HG02763 (cell line): ENCODE data around the gene BNIP3.

Experiments
- ATAC-seq: cut with Tn5 transposase; IDR thresholded peaks from one replicate; pipeline ENCODE4 v1.9.1; 2021; ENCODE audit warnings: mild to moderate bottlenecking, moderate library complexity; ENCODE audit not compliant: unreplicated experiment

Gene BNIP3

DNA sequence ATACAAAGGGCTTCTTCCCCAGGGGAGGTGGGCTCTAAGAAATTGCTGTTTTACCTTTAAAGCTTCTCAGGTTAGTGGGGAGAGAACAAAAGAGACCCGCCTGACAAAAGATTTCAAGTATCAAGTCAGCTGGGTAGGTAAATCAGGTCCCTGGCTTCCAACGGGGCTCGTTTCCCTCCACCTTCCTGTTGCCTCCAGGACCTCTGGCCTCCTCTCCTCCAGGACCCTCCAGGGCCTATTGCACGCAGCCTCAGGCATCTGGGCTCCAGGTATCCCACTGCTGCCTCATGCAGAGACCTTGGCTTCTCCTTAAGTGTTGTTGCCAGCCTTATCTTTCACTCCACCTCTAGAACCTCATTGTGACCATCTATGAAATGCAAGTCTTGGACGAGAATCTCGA, 2.9 kb downstream of the BNIP3 start:
- no peak for ATAC-seq

DNA sequence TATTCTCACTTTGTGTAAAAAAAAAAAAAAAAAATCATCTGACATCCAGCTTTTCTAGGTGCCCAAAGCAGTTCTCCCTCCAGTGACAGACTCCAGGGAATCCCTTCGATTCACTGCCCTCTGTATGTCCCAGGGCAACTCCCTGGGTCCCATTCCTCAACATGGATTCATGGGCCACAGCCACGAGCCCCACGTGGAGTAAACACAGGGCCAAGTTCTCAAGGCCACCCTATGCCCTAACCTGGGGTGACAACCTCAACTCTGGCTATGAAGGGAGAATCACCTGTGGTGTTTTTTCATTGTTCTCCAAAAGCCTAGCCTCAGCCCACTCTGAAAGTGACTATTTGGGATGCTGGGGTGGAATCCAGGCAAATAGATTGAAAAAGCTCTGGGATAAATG, 3.4 kb downstream of the BNIP3 start:
- no peak for ATAC-seq

DNA sequence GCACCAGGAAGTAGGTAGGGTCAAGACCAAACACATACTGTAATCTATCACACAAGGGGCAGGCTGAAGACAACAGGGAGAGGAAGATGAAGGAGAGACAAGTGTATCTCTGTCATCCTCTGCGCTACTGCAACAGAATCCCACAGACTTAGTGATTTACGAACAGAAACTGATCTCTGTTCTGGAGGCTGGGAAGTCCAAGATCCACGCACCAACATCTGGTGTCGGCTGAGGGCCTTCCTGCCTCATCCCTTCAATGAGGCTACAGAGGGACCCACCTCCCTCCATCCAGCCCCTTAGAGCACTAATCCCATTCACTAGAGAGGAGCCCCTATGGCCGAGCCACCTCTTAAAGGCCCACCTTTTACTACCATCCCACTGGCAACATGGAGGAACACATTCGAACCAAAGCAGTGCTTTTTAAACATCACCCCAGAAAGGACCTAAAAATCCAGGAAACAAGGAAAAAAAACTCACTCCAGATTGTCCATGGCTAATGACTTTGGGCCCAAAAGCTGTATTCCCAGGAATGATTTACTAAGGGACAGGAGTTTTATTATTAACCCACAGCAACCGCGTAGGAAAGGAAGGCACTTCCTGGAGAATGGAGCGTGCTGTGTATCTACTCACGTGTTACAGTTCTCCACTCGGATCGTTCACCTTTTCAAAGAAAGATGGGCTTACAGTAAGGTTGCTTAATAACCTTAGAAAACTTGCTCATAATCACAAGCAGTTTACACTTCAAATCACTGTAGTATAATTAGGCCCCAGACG, 4.2 kb downstream of the BNIP3 start:
- ATAC-seq: no peak

DNA sequence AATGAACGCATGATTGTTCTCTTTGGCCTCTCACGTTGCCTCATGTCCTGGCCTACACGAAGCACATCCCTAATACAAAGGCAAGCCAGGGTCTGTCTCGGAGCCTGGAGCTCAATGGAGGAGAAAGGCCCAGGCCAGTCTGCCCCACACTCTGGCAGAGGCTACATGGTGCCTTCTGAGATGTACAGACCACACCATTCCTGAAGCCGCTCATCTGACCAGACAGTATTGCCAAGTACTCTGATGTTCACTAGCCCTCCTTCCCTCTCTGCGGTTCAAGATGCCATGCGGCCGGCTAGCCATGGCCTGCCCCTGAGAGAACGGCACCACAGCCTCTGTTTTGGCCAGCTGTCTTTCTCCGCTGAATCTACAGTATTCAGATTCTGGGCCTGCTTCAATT, 5.9 kb downstream of the BNIP3 start:
- ATAC-seq: no peak

DNA sequence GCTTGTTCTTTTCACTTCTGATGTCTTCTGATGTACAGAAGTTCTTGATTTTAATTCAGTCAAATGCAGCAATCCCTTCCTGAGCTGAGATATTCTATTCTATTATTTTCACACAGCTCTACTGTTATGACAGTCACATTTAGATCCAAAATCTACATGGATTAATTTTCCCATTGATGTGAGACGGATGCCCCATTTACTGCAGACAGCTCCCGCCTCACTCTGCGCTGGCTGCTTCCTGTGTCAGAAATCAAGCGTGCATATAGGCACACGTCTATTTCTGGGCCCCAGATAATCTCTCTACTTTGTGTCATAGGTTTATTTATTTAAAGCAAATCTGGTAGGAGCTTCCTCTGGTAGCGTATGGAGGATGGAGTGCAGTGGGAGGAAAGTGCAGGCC, 6.7 kb downstream of the BNIP3 start:
- no peak for ATAC-seq

DNA sequence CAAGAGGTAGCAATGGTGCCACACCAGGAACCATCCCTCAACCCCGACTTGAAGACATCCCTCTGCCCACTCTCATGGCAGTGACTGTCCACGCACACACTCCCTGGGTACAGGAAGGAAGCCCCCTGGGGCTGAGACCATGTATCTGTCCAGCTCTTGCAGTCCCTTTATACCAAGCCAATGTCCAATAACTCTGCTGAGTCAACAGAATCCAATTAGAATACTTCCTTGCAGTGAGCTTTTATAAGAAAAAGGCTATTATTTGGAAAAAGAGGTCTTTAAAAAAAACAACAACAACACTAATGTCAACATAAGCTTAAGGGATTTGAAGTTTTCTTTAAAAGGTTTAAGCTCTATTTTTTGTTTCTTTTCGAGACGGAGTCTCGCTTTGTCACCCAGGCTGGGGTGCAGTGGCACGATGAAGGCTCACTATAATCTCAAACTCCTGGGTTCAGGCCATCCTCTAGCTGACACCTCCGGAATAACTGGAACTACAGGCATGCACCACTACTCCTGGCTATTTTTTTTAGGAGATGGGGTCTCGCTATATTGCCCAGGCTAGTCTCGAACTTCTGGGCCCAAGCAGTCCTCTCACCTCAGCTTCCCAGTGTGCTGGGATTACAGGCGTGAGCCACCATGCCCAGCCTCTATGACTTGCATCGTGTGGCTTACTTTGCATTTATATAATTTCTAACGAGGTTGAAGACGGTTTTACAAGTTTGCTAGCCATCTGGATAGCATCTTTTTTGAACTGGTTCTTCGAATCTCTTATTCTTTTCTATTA, 7.5 kb downstream of the BNIP3 start:
- no peak for ATAC-seq

DNA sequence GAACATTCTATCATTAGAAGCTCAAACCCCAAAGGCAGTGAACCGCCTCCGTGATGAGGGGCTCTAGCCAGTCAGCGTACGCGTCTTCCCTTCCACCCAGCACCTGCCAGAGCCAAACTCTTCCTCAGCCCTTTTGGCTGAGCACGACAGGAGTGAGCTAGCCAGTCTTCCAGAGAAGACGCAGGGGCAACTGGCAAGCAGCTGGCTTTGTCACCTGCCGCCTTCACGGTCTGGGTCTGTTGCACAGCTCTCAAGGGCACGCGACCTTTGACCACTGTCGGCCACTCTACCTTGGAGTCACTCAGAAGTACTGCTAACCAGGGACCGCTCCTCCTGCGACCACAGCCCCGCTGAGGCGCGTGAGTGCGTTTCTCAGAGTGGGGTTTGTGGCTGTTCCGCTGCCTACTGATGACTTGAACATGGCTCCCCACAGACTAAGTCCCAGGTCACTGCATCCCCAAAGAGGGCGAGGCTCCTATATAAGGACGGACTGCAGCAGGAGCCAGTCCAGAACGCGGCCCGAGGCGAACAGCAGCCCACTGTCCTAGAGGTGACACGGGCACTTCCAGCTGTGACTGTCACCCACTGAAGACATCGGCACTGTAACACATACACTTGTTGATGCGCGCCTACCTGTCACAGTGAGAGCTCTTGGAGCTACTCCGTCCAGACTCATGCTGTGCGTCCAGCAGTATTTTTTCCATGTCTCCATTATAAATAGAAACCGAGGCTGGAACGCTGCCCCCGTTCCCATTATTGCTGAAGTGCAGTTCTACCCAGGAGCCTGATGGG, 8.4 kb downstream of the BNIP3 start:
- no peak for ATAC-seq

DNA sequence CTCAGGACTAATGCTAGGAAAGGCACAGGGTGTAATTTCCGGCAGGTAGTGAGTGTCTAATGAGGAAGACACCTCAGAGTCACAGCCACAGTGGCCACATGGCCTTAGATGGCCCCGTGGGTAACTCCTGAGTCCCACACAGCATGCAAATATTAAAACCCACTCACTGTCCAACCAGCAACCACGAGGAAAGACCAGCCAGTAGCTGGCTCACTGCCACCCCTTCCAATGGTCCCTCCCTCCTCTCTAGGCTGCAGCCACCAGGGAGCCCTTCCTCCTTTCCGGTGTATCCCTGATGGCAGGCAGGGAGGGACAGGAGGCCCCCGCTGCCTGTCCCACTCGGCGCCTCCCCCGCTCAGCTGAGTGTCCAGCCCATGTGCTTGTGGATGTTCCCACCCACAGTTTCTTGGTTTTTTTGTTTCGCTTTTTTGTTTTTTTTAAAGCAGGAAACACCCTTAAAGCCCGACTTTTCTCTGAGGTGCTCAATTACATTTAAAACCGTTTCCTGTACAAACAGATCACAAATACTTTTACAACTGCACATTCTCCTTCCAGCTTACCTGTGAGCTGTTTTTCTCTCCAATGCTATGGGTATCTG, 9.2 kb downstream of the BNIP3 start:
- no peak for ATAC-seq

DNA sequence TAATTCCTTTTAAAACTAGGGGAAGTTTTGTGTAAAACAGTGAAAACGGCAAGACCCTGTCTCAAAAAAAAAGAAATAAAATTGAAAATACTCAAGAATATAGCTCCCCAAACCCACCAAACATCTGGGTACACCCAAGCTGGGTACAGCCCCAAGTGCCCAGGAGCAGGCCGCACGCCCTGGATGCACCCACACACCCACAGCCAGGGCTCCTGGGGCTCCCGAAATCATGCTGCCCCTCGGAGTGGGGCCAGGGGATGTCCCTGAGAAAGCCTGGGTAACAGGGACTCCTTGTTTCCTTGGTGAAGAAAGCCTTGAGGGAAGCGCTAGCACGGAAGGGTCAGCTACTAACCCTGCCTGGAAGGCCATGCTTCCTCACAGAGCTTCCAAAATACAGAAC, 10.1 kb downstream of the BNIP3 start:
- no peak for ATAC-seq

DNA sequence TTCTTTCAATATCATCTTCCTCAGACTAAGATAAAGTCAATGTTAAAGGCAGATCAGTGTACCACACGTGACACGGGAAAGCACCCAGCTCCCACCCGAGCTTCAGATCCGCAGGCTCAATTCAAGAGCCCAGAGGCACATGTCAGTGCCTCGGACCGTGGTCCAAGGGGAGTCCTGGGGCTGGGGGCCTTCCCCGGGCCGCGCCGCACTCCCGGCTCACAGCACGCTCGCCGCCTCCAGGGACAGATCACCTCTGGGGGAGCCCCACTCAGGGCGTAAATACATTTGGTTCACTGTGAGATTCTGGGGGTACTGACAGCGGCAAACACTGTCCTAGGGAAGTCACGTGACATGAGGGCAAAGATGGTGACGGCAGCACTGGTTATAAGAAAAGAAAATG, 10.8 kb downstream of the BNIP3 start:
- no peak for ATAC-seq

DNA sequence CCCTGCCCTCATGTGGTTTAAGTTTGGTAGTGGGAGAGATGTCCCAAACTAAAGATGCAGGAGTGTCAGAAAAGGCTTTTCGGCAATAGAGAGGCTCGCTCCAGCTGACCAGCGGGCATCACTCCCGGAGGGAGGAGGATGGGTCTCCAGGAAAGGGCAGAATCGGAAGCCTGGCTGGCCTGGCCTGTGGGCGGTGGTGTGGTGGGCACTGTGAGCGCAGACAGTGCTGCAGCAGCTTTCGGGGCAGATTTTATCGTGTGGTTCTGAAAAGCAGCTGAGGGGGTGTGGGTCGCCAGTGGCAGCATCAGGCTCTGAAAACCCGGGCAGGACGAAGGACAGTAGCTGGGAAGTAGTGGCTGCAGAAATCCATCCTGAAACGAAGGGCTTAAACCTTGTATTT, 12.8 kb downstream of the BNIP3 start:
- no peak for ATAC-seq

DNA sequence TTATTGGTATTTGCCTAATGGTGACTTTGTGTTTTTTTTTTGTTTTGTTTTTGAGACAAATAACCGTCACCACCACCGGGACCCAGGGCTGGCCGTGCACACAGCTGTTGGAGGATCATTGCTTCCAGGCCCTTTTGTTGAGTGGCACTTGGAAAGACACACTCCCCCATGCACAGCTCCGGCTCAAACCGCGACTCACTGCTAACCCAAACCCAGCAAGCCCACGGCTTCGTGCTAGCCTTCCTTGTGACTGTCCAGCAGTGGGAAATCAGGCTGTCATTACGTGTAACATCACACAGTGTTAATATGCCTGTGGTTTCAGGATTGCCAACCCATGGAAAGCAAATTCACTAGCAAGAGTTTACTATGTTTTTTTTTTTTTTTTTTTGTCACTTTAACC, 17.4 kb downstream of the BNIP3 start:
- ATAC-seq: no peak

DNA sequence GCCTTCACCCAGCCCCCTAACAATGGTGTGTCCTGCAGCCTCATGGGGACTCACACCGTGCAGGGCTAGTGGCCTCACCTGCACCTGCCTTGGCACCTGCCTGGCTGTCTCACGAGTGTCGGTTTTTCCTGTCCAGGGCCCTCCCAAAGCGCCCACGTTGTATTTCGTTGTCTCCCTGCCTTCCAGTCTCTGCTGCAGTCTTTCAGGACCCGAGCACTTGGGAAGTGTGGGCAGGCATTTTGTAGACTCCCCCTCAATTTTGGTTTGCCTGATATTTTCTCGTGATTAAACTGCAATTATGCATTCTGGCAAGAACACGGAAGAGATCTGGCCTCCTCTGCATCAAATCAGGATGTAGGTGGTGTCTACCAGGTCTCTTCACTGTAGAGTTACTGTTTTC, 17.9 kb downstream of the BNIP3 start:
- no peak for ATAC-seq

DNA sequence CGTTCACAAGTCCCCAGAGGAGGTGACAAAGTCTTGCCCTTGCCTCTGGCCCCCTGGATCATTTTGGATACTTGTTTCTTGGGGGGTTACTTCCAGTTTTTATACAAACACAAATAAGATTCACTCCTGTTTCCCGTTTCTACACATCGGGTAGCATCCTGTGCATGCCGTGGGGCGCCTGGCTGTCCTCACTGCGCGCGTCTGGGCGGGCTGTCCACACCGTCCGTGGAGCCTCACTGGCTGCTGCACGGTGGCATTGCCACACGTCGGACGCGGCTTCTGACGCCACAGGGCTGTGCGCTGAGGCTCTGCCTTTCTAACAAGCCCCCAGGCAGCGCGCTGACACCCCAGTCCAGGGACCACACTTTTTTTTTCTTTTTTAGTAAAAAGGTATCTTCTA, 18.4 kb downstream of the BNIP3 start:
- ATAC-seq: no peak

DNA sequence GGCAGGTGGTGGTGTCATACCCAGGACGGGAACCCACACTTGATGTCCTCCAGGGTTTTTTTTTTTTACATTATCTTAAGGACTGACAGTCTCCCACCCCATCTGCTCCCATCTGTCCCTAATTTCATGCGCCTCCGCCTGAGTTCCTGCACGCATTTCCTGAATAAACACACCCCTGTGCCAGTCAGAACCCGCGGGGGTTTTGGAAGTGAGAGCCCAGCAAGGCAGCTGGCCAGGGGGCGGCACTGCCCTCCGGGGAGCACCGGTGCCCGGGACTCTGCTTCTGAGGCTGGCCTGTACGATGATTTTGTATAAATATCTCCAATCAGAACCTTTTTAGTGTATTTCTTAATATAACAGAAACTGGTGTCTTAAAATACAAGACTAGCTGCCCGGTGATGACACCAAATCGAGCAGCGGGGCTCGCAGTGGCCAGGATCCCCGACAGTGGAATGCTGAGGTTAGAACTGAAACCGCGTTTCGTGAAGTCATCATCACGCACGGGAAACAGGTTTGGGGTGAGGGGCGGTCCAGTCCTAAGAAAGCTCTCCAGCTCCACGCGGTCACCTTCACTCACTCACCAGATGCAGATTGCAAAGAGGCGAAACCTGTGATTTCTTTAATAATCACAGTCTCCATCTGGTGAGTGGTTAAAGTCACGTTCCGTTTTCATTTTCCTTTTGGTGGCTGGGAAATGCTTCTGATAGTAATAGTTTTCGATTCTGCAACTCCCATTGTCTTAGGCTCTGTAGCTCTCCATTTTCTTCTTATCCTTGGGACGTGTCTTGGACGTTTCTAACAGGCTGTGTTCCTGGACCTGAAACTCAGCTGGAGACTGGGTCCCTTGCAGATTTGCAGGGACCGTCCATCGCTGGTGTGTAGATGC, 19.7 kb downstream of the BNIP3 start:
- ATAC-seq: no peak

DNA sequence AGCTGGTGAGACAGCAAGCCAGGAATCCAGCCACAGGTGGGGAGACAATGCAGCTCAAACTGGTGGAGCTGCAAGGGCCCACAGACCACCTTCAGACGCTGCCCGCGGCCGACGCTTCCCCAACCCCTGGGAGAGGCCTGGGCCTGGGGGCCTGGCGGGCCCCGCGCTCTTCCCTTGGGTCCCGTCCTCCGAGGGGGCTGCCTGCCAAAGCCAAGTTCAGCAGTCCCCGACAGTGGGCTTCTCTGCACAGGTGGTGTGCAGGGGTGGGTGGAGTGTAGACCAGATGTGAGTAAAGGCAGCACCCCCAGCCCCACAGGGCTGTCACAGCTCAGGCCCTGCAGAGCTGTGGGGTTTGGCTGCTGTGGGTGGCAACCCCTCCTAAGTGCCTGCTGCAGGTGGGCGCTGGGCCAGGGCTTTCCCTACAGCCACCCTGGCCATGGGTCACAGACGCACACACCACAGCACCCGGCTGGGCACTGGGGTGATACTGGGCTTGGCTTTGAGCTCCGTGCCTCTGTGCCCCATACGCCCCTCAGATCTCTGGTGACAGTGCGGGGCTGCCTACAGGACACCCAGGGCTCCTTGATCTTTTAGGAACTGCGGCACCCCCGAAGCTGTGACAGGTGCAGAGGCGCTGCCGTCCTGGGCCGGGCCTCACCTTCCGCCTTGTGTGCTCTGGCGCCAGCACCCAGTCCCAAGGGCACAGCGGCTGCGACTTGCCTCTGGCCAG, 20.5 kb downstream of the BNIP3 start:
- no peak for ATAC-seq

DNA sequence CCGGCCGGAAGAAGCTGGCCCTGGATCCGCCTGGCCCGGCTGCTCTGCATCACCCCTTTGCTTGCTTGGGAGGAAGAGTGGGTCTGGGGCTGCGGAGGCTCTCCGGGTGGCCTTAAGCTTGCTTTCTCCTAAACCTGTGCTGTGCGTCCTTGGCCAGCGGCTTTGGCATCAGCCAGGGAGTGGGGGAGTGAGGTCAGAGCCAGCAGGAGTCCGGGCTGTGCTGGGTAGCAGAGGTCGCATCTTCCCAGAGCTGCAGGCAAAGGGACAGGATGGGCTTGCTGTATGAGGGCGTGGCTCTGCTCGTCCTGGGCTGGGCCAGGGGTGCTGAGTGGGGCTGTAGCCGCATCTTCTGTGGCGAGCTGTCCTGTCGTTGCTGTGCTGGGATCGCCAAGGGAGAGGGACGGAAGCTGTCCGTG, 21.1 kb downstream of the BNIP3 start:
- ATAC-seq: no peak

DNA sequence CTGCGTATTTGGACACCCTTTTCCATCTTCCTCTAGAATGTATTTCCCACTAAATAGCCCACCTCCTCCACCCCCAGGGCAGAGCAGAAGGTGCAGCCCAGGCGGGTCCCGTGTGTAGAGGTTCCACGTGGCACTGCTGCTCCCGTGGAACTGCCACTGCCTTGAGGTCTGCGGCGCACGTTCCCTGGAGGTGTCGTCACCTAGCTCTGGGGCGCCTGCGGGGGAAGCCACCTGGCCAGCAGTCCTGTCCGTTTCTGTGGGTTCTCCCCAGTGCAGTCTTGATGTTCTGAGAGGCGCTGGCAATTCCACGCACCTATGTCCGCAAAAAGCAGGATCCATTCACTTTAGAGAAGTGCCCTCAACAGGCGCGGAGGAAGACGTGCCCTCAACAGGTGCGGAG, 21.9 kb downstream of the BNIP3 start:
- no peak for ATAC-seq

DNA sequence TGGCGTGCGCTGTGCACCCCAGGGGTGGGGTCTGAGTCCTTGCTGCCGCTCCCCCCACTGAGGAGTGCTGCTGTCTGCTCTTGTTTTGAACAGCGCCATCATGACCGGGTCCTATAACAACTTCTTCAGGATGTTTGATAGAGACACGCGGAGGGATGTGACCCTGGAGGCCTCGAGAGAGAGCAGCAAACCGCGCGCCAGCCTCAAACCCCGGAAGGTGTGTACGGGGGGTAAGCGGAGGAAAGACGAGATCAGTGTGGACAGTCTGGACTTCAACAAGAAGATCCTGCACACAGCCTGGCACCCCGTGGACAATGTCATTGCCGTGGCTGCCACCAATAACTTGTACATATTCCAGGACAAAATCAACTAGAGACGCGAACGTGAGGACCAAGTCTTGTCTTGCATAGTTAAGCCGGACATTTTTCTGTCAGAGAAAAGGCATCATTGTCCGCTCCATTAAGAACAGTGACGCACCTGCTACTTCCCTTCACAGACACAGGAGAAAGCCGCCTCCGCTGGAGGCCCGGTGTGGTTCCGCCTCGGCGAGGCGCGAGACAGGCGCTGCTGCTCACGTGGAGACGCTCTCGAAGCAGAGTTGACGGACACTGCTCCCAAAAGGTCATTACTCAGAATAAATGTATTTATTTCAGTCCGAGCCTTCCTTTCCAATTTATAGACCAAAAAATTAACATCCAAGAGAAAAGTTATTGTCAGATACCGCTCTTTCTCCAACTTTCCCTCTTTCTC, 26.0 kb downstream of the BNIP3 start:
- no peak for ATAC-seq
